H9 (cell line): ENCODE measurements around the gene G2E3. TPM values are rescaled to one million over a fixed set of nuclear protein-coding genes. Genes with fewer than 3 reads are reported as not detected.

Source experiments
- DNase-seq: peaks from one replicate; pipeline ENCODE4 v3.0.0-alpha.2; 2017
- H2AFZ ChIP-seq: one replicate; pipeline ENCODE4 v1.6.1; 2013; ENCODE audit warnings: mild to moderate bottlenecking, low read length, control low read depth, moderate library complexity
- H2AK5ac ChIP-seq: 2 replicates; pipeline ENCODE4 v1.6.1; 2013; ENCODE audit warnings: low read length, control low read depth, mixed read lengths; ENCODE audit not compliant: insufficient read length
- H2BK120ac ChIP-seq: one replicate; pipeline ENCODE4 v1.6.1; 2013; ENCODE audit warnings: low read depth, mild to moderate bottlenecking, low read length, control low read depth, inconsistent platforms; ENCODE audit not compliant: poor library complexity, severe bottlenecking
- H2BK12ac ChIP-seq: 2 replicates; pipeline ENCODE4 v1.6.1; 2013; ENCODE audit warnings: low read length, control low read depth, mixed read lengths, low read depth; ENCODE audit not compliant: insufficient read length
- H2BK15ac ChIP-seq: 2 replicates; pipeline ENCODE4 v1.6.1; 2013; ENCODE audit warnings: low read depth, low read length, control low read depth
- H2BK20ac ChIP-seq: one replicate; pipeline ENCODE4 v1.6.1; 2013; ENCODE audit warnings: low read depth, mild to moderate bottlenecking, low read length, control low read depth, inconsistent platforms; ENCODE audit not compliant: poor library complexity, severe bottlenecking
- H2BK5ac ChIP-seq: 2 replicates; pipeline ENCODE4 v1.6.1; 2013; ENCODE audit warnings: low read length, control low read depth, mixed read lengths; ENCODE audit not compliant: insufficient read length
- H3K14ac ChIP-seq: 2 replicates; pipeline ENCODE4 v1.6.1; 2013; ENCODE audit warnings: low read length, control low read depth; ENCODE audit not compliant: insufficient read depth
- H3K18ac ChIP-seq: 2 replicates; pipeline ENCODE4 v1.6.1; 2013; ENCODE audit warnings: low read depth, mild to moderate bottlenecking, mixed read lengths, low read length, control low read depth; ENCODE audit not compliant: insufficient read length
- H3K23ac ChIP-seq: 2 replicates; pipeline ENCODE4 v1.6.1; 2013; ENCODE audit warnings: low read length, control low read depth, mixed read lengths, low read depth; ENCODE audit not compliant: insufficient read length
- H3K23me2 ChIP-seq: 2 replicates; pipeline ENCODE4 v1.6.1; 2013; ENCODE audit warnings: low read depth, mild to moderate bottlenecking, mixed read lengths, low read length, control low read depth; ENCODE audit not compliant: insufficient read length, poor library complexity, severe bottlenecking
- H3K27ac ChIP-seq: 2 replicates; pipeline ENCODE4 v1.5.1; 2013; ENCODE audit warnings: low read length, control low read depth, mixed read lengths, low read depth; ENCODE audit not compliant: insufficient read length
- H3K27me3 ChIP-seq: 2 replicates; pipeline ENCODE4 v1.6.1; 2013; ENCODE audit warnings: low read length, control low read depth, inconsistent platforms; ENCODE audit not compliant: insufficient read depth
- H3K4ac ChIP-seq: 2 replicates; pipeline ENCODE4 v1.6.1; 2013; ENCODE audit warnings: low read depth, mild to moderate bottlenecking, control low read depth, inconsistent platforms, low read length, moderate library complexity
- H3K4me1 ChIP-seq: 2 replicates; pipeline ENCODE4 v1.6.1; 2013; ENCODE audit warnings: low read length, control low read depth, inconsistent platforms; ENCODE audit not compliant: insufficient read depth
- H3K4me2 ChIP-seq: 2 replicates; pipeline ENCODE4 v1.6.1; 2013; ENCODE audit warnings: low read length, control low read depth, mixed read lengths; ENCODE audit not compliant: insufficient read length, insufficient read depth
- H3K56ac ChIP-seq: 2 replicates; pipeline ENCODE4 v1.6.1; 2013; ENCODE audit warnings: low read depth, mild to moderate bottlenecking, mixed read lengths, low read length, control low read depth; ENCODE audit not compliant: insufficient read length
- H3K79me1 ChIP-seq: 2 replicates; pipeline ENCODE4 v1.6.1; 2013; ENCODE audit warnings: low read depth, mild to moderate bottlenecking, moderate library complexity, low read length, control low read depth, inconsistent platforms; ENCODE audit not compliant: insufficient read depth, poor library complexity, severe bottlenecking
- H3K79me2 ChIP-seq: 2 replicates; pipeline ENCODE4 v1.6.1; 2013; ENCODE audit warnings: low read length, control low read depth, inconsistent platforms; ENCODE audit not compliant: insufficient read depth
- H3K9ac ChIP-seq: 2 replicates; pipeline ENCODE4 v1.6.1; 2013; ENCODE audit warnings: low read length, control low read depth, mixed read lengths; ENCODE audit not compliant: insufficient read length; ENCODE audit errors: extremely low read depth
- H3K9me3 ChIP-seq: one replicate; pipeline ENCODE4 v1.6.1; 2013; ENCODE audit warnings: low read depth, low read length, inconsistent platforms; ENCODE audit not compliant: control insufficient read depth
- H3T11ph ChIP-seq: one replicate; pipeline ENCODE4 v1.6.1; 2013; ENCODE audit warnings: mild to moderate bottlenecking, low read length, control low read depth, inconsistent platforms
- H4K20me1 ChIP-seq: one replicate; pipeline ENCODE4 v1.6.1; 2013; ENCODE audit not compliant: control insufficient read depth, insufficient read length, insufficient read depth
- H4K5ac ChIP-seq: 2 replicates; pipeline ENCODE4 v1.6.1; 2013; ENCODE audit warnings: low read depth, mild to moderate bottlenecking, mixed read lengths, low read length, control low read depth; ENCODE audit not compliant: insufficient read length
- H4K8ac ChIP-seq: replicated peaks from 2 replicates; pipeline ENCODE4 v1.6.1; 2013; ENCODE audit warnings: low read length, control low read depth, mixed read lengths, low read depth; ENCODE audit not compliant: insufficient read length
- H4K91ac ChIP-seq: 2 replicates; pipeline ENCODE4 v1.6.1; 2013; ENCODE audit warnings: low read depth, mild to moderate bottlenecking, moderate library complexity, mixed read lengths, low read length, control low read depth; ENCODE audit not compliant: insufficient read length
- H3K27ac Mint-ChIP-seq, 3 experiments: 2 replicates in 2 of 3; 3 replicates in 1 of 3; pipeline ENCODE4 v1.8.0; 2020 to 2021; ENCODE audit warnings: mixed read lengths in 3 of 3, mild to moderate bottlenecking in 1 of 3, moderate library complexity in 1 of 3
- H3K27me3 Mint-ChIP-seq: 2 replicates; pipeline ENCODE4 v1.8.0; 2021; ENCODE audit warnings: low read depth, mild to moderate bottlenecking, moderate library complexity, mixed read lengths
- H3K36me3 Mint-ChIP-seq, 3 experiments: 2 replicates in 2 of 3; 3 replicates in 1 of 3; pipeline ENCODE4 v1.8.0; 2020 to 2021; ENCODE audit warnings: low read depth in 3 of 3, mixed read lengths in 3 of 3; ENCODE audit not compliant: insufficient read depth in 1 of 3
- H3K4me1 Mint-ChIP-seq, 2 experiments: 2 replicates each; pipeline ENCODE4 v1.8.0; 2020; ENCODE audit warnings: mixed read lengths in 2 of 2
- H3K4me3 Mint-ChIP-seq, 2 experiments: 2 replicates in 1 of 2; 3 replicates in 1 of 2; pipeline ENCODE4 v1.8.0; 2020 to 2021; ENCODE audit warnings: mild to moderate bottlenecking in 2 of 2, mixed read lengths in 2 of 2, moderate library complexity in 1 of 2
- H3K9me3 Mint-ChIP-seq, 2 experiments: 2 replicates in 1 of 2; 3 replicates in 1 of 2; pipeline ENCODE4 v1.8.0; 2020; ENCODE audit warnings: mild to moderate bottlenecking in 2 of 2, mixed read lengths in 2 of 2, moderate library complexity in 1 of 2
- WGBS: extraction: QIAGEN DNeasy Blood & Tissue Kit; methylation state at CpG from one replicate; pipeline ENCODE4 v1.1.7; 2013; ENCODE audit warnings: missing lambda C conversion rate, low lambda C conversion rate, mixed read lengths; ENCODE audit not compliant: insufficient read length; ENCODE audit errors: extremely low coverage; 5-methylcytosine and 5-hydroxymethylcytosine counted together
- total RNA-seq: library from RNA; stranded (reverse); gene quantifications from 2 replicates; pipeline ENCODE4 v1.2.1, GENCODE V29; 2021
- TF ChIP-seq, protein P1 (sequence below): fragments of 200-600 bp; sonication (generic); conservative IDR thresholded peaks from 3 replicates; pipeline ENCODE4 v1.8.0; 2021; ENCODE audit warnings: antibody characterized with exemption, mild to moderate bottlenecking

Gene G2E3
- total RNA-seq, 1 experiment from 2014 or later, result 49.2 TPM

DNA sequence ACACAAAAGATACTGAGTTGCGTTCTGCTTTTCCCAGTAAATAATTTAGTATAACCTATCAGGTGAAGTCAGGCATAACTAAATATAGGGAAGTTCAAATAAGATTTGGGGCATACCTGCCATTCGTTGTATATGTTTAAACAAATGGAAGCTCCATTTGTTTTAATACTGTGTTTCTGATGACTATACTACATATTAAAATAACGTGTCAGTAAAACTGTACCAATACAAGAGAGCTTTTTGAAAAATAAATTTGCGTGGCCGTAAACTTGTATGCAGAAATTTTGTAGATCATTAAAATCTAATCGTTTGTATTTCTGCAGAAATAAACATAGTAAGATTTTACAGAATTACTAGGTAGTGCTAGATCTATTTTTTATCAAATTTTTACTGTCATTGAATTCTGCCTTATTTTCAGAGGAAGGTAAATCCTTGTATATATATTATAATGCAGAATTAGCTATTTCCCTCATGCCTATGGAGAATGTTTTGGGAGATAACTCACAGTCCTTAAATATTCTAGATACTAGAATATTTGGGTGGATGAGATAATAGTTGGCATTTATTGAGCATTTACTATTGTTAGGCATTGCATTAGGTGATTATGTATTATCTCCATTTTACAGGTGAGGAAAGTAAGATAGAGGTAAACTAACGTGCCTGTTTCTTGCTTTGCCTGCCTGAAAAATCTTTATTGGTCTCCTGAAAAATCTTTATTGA lies 64.6 kb downstream of the G2E3 start:
- Histone ChIP-seq H3K27me3 (no peaks in the 10 kb centered on the region), H3K23ac (no peak overlapping the region), H3K18ac (no peak overlapping the region), H3T11ph (no peak overlapping the region), H2BK12ac (no peak overlapping the region), H2BK120ac (no peak overlapping the region), H3K4ac (no peak overlapping the region), H2BK20ac (no peak overlapping the region), H4K20me1 (no peaks in the 10 kb centered on the region), H2AFZ (no peak overlapping the region), H4K91ac (no peak overlapping the region), H2BK5ac (no peak overlapping the region), H3K9ac (no peak overlapping the region), H3K4me1 (0 out of 2 replicates have a peak, but pooled peaks cover 3% of the 10 kb centered on the region), H3K9me3 (no peaks in the 10 kb centered on the region), H3K14ac (no peak overlapping the region), H3K56ac (no peak overlapping the region), H3K27ac (no peak overlapping the region), H2BK15ac (no peak overlapping the region), H2AK5ac (no peak overlapping the region), H3K79me2 (peaks cover 19% of the 10 kb centered on the region; the same call in 1 of the 2 replicates), H3K79me1 (no peaks in the 10 kb centered on the region), H4K8ac (no peak overlapping the region), H4K5ac (no peak overlapping the region), H3K23me2 (no peaks in the 10 kb centered on the region), H3K4me2 (peak overlapping the region; percentile 71)
- no peaks in the 10 kb centered on the region for H3K27me3 Mint-ChIP-seq
- H3K27ac Mint-ChIP-seq, result no peak overlapping the region; a peak in 1 of 7 replicates
- H3K4me3 Mint-ChIP-seq, result peak overlapping the region; percentile 94 to 96
- no peak for DNase-seq
- H3K4me1 Mint-ChIP-seq, result peaks cover 19 to 20% of the 10 kb centered on the region in 2 experiments
- H3K9me3 Mint-ChIP-seq, result no peaks in the 10 kb centered on the region
- TF ChIP-seq, protein P1, sequence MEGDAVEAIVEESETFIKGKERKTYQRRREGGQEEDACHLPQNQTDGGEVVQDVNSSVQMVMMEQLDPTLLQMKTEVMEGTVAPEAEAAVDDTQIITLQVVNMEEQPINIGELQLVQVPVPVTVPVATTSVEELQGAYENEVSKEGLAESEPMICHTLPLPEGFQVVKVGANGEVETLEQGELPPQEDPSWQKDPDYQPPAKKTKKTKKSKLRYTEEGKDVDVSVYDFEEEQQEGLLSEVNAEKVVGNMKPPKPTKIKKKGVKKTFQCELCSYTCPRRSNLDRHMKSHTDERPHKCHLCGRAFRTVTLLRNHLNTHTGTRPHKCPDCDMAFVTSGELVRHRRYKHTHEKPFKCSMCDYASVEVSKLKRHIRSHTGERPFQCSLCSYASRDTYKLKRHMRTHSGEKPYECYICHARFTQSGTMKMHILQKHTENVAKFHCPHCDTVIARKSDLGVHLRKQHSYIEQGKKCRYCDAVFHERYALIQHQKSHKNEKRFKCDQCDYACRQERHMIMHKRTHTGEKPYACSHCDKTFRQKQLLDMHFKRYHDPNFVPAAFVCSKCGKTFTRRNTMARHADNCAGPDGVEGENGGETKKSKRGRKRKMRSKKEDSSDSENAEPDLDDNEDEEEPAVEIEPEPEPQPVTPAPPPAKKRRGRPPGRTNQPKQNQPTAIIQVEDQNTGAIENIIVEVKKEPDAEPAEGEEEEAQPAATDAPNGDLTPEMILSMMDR, result no peak
- peaks cover 3 to 12% (median 10%) of the 10 kb centered on the region in 3 experiments; a peak in 4 of 7 replicates for H3K36me3 Mint-ChIP-seq
- no CpG with 5 or more reads among the region's 7 CpGs for WGBS
